ENCODE data around the gene SULT1A1. TPM values are rescaled to one million over a fixed set of nuclear protein-coding genes. Genes with fewer than 3 reads are reported as not detected.
A peak's percentile ranks its signal among the peaks of the same experiment; 100 is the strongest.

The SULT1A1 gene
- total and polyA plus RNA-seq, 2 of the 13 experiments (the other 11 are each of a cell fraction or from before 2014, with no cell fraction given): 114 to 147 TPM

GRCh38 chr16:28610595-28611191 is 849 bp upstream of the SULT1A1 start (continued):
- TF ChIP-seq, protein P1, sequence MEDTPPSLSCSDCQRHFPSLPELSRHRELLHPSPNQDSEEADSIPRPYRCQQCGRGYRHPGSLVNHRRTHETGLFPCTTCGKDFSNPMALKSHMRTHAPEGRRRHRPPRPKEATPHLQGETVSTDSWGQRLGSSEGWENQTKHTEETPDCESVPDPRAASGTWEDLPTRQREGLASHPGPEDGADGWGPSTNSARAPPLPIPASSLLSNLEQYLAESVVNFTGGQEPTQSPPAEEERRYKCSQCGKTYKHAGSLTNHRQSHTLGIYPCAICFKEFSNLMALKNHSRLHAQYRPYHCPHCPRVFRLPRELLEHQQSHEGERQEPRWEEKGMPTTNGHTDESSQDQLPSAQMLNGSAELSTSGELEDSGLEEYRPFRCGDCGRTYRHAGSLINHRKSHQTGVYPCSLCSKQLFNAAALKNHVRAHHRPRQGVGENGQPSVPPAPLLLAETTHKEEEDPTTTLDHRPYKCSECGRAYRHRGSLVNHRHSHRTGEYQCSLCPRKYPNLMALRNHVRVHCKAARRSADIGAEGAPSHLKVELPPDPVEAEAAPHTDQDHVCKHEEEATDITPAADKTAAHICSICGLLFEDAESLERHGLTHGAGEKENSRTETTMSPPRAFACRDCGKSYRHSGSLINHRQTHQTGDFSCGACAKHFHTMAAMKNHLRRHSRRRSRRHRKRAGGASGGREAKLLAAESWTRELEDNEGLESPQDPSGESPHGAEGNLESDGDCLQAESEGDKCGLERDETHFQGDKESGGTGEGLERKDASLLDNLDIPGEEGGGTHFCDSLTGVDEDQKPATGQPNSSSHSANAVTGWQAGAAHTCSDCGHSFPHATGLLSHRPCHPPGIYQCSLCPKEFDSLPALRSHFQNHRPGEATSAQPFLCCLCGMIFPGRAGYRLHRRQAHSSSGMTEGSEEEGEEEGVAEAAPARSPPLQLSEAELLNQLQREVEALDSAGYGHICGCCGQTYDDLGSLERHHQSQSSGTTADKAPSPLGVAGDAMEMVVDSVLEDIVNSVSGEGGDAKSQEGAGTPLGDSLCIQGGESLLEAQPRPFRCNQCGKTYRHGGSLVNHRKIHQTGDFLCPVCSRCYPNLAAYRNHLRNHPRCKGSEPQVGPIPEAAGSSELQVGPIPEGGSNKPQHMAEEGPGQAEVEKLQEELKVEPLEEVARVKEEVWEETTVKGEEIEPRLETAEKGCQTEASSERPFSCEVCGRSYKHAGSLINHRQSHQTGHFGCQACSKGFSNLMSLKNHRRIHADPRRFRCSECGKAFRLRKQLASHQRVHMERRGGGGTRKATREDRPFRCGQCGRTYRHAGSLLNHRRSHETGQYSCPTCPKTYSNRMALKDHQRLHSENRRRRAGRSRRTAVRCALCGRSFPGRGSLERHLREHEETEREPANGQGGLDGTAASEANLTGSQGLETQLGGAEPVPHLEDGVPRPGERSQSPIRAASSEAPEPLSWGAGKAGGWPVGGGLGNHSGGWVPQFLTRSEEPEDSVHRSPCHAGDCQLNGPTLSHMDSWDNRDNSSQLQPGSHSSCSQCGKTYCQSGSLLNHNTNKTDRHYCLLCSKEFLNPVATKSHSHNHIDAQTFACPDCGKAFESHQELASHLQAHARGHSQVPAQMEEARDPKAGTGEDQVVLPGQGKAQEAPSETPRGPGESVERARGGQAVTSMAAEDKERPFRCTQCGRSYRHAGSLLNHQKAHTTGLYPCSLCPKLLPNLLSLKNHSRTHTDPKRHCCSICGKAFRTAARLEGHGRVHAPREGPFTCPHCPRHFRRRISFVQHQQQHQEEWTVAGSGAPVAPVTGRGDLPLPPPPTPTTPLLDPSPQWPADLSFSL (CRISPR knock-in tag; IDR thresholded peaks at IDR 0.05): no peak
- TF ChIP-seq ZNF552 (CRISPR knock-in tag; IDR thresholded peaks at IDR 0.05; ENCODE audit: borderline replicate concordance) (no peak), RXRB (CRISPR knock-in tag; IDR thresholded peaks at IDR 0.05; ENCODE audit: borderline replicate concordance) (no peak), SNAPC4 (CRISPR knock-in tag; IDR thresholded peaks at IDR 0.05) (no peak), AHDC1 (CRISPR knock-in tag; IDR thresholded peaks at IDR 0.05; ENCODE audit: borderline replicate concordance) (0 out of 2 replicates have a peak, but pooled peaks have one; percentile 8), ZNF263 (CRISPR knock-in tag; IDR thresholded peaks at IDR 0.05) (0 out of 2 replicates have a peak, but pooled peaks have one; percentile 30), IRF1 (CRISPR knock-in tag; IDR thresholded peaks at IDR 0.05; ENCODE audit: low read depth) (no peak), ZNF33B (CRISPR knock-in tag; IDR thresholded peaks at IDR 0.05) (peak; percentile 85; the same call in 1 of the 2 replicates), CREB1 (IDR thresholded peaks at IDR 0.05) (no peak), CREB1 (CRISPR knock-in tag; IDR thresholded peaks at IDR 0.05) (no peak), ZFP1 (CRISPR knock-in tag; IDR thresholded peaks at IDR 0.05) (0 out of 2 replicates have a peak, but pooled peaks have one; percentile 7)
